ENCODE data around the gene GRHL3.
"Not testable (repeated sequence)": the region's sequence is repeated elsewhere in the genome, so short reads cannot be mapped to it uniquely, and the experiment has no call there.

GRHL3 gene

DNA sequence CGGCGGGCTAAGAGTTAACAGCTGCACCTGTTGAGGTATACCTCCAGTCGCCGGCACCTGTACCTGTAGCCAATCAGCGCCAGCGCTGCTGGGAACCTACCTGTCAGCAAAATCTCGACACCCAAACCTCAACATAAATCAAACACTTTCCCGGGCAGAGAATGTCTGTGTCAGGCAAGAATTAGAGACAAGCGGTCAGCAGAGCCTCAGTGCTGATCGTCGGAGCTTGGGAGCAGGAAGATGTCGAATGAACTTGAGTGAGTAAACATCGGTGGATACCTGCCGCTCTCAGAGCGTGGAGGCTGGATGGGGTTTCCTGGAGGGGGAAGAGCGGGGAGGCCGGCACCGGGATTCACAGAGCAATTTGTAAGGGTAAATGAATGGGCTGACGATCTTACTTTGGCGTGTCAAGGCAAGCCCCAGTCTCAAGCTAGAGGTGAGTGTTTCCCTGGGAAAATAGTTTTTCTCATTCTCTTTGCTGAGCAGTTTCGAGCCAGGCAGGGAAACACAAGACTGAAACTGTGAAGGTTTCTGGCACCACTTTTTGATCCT is at the start of gene GRHL3:
Gene GRHL3, plus strand, starts transcription at position 46 of the 552 bp plus-strand sequence. Its CDS starts 195 bp downstream, at position 241.
- peak; percentile 92 for DNase-seq

DNA sequence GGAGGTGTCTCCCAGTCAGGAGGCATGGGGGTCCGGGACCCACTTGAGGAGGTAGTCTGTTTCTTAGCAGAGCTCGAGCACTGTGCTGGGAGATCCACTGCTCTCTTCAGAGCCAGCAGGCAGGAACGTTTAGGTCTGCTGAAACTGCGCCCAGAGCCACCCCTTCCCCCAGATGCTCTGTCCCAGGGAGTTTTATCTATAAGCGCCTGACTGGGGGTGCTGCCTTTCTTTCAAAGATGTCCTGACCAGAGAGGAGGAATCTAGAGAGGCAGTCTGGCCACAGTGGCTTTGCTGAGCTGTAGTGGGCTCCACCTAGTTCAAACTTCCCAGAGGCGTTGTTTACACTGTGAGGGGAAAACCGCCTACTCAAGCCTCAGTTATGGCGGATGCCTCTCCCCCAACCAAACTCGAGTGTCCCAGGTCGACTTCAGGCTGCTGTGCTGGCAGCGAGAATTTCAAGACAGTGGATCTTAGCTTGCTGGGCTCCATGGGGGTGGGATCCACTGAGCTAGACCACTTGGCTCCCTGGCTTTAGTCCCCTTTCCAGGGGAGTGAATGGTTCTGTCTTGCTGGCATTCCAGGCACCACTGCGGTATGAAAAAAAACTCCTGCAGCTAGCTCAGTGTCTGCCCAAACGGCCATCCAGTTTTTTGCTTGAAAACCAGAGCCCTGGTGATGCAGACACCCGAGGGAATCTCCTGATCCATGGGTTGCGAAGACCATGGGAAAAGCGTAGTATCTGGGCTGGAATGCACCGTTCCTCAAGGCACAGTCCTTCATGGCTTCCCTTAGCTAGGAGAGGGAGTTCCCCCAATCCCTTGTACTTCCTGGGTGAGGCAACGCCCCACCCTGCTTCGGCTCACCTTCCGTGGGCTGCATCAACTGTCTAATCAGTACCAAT is 44.7 kb upstream of the GRHL3 start:
- DNase-seq = not testable (repeated sequence)

DNA sequence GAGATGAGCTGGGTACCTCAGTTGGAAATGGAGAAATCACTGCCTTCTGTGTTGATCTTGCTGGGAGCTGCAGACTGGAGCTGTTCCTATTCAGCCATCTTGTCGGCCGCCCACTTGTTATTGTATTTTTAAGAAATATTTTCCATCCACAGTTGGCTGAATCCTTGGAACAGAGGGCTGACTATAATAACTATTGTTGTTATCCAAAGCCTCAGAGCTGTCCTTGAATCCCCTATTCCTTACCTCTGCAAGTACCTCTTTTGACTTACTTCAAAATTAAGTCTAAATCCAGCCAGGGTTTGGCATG is 44.1 kb upstream of the GRHL3 start:
- DNase-seq = no peak

GRCh38 chr1:24275510-24275909 is 43.6 kb upstream of the GRHL3 start:
- no peak for DNase-seq

DNA sequence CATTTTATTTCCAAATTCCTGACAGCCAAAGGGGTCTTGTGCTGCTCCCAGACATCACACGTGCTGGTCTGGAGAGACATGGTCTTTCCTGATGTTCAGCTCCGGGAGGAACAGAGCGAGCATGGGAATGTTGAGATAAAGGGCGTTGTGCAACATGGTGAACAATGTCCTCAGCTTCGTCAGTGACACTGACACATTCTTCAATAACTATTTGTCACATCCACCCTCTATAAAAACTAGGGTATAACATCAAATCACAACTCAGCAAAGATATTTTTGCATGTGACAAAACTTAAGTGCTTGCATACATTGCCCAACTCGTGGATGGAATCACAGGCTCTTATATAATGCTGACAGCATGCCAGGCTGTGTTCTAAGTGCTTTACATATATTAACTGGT is 42.4 kb upstream of the GRHL3 start:
- DNase-seq = no peak

DNA sequence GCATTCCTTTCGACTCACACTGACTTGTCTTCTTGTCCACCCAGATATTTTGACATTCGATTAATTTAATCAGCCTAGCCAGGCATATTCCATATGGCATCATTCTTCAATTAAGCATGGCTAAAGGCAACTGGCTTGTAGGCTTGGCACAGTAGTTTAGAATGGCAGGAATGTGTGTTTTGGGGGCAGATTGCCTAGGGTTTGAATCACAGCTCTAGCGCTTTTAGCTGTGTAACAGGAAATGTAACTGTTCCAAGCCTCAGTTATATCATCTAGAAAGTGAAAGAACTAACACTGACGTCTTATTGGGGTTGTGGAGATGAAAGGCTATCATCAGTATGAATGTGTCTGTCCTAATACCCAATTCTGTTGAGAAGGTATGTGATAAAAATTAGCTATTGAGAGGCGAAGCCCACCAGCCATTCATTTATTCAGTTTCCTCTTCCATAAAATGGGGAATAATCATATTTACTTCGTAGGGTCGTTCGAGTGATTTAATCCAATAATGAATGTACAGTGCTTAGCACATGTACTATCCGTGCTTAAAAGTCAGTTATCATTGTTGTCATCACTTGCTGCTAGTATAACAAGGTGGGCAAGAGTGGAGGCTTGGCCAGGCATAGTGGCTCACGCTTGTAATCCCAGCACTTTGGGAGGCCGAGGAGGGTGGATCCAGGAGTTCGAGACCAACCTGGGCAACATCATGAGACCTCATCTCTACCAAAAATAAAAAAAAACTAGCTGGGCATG is 41.6 kb upstream of the GRHL3 start:
- DNase-seq = no peak

DNA sequence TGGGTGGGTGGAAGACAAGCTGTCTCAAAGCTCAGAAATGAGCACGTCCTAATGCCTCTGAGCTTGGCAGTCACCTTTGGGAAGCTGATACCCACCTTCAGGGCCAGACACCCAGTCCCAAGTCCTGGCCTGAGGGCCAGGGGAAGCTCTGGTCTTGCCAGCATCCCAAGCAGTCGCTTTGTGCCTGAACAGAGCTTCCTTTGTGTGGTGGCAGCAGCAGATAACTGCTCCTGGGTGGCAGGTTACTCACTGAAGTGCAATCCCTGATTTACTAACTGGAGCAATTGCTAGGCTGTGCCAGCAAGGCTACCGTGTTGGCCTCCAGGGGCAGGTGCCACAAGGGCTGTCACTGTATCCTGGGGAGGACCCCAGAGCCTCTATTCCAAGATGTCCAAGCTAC is 40.4 kb upstream of the GRHL3 start:
- no peak for DNase-seq

DNA sequence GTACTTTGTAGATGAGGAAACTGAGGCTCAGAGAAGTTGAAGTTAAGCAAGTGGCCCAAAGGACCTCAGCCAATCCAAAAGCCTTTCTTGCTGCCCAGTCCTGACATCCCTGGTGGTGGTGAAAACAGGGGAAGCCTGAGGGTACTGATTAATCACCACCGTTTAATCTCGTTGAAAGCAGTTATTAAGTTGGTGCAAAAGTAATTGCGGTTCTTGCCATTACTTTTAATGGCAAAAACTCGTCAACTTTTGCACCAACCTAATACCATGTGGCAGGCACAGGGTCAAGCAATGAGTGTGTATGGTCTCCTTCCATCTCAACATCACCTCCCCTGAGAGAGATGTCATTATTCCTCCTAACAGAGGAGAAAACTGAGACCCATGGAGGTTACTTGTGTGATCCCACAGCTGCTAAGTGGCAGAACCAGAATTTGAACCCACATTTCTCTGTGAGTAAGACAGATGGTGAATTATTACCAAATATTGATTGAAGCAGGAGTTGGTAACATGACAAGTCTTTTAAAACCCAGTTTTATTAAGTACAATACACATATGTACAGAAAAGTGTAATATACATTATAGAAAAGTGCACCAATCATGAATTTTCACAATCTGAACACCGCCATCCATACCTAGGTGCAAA is 39.4 kb upstream of the GRHL3 start:
- no peak for DNase-seq

GRCh38 chr1:24281591-24281990 is 37.6 kb upstream of the GRHL3 start:
- no peak for DNase-seq

DNA sequence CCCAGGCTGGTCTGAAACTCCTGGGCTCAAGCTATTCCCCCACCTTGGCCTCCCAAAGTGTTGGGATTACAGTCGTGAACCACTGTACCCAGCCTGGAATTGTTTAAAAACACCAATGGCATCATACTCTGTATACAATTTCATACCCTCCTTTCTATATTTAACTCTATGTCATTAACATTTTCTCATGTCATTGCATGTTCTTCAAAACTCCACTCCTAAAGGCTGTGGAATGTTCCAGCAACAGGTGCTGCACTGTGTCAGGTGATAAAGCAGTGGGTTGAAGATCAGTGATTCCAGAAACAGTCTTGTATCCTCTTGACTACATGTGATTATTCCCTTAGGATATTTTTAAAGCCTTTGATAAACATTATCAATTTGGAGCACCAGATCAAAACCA is 36.7 kb upstream of the GRHL3 start:
- DNase-seq = no peak

GRCh38 chr1:24283326-24284155 is 35.6 kb upstream of the GRHL3 start:
- DNase-seq = no peak

GRCh38 chr1:24284156-24284471 is 35.0 kb upstream of the GRHL3 start:
- DNase-seq = no peak

GRCh38 chr1:24285231-24285630 is 33.9 kb upstream of the GRHL3 start:
- DNase-seq = no peak

DNA sequence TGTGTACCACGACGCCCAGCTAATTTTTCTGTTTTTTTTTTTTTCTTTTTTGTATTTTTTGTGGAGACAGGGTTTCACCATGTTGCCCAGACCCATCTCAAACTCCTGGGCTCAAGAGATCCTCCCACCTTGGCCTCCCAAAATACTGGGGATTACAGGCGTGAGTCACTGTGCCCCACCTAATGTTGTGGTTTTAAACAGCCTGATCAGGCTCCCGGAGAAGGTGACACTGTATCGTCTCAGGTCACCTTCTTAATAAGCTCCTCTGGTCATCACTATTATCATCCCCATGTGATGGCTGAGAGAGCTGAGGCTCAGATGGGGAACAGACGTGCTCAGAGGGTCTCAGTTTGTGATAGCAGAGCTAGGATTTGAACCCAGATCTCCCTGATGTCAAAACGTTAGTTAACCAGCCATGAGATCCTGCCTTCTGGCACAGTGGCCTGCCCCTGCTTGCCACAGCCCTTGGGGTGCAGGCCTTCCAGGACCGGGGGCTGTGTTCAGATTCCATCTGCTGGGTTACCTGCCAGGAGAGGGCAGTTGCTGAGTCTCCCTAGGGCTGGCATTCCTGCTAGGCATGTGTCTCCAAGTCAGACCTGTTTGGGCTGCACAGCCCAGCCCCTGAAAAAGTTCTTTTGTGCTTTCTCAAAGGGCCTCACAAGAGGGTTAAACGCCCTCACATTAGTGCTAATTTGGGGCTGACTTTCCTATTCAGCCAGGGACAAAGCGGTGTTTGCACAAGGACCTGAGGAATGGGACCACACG is 32.7 kb upstream of the GRHL3 start:
- no peak for DNase-seq

GRCh38 chr1:24287779-24288178 is 31.4 kb upstream of the GRHL3 start:
- not testable (repeated sequence) for DNase-seq

- DNase-seq = no peak
These were observed 30.7 kb upstream of the GRHL3 start for GRCh38 chr1:24288479-24288878.

GRCh38 chr1:24289937-24290595 is 29.1 kb upstream of the GRHL3 start:
- DNase-seq = peak; percentile 95

- DNase-seq = no peak
These were observed 28.1 kb upstream of the GRHL3 start for GRCh38 chr1:24290933-24291487.

GRCh38 chr1:24292103-24292502 is 27.1 kb upstream of the GRHL3 start:
- DNase-seq = no peak

DNA sequence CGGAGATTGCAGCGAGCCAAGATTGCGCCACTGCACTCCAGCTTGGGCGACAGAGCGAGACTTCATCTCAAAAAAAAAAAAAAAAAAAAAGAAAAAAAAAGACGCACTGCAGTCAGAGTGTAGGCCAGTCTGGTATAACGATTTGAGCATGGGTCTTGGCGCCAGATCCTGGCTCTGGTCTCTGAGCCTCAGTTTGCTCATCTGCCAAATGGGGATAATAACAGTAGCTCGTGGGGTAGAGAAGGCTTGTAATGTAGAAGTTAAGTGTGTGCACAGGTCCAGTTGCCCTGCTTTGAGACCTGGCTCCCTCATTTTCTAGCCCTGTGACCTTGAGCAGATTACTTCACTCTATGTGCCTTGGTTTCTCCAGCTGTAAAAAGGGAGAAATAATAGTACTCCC is 26.3 kb upstream of the GRHL3 start:
- DNase-seq = no peak
